ENCODE measurements around the gene EHD2.

DNA sequence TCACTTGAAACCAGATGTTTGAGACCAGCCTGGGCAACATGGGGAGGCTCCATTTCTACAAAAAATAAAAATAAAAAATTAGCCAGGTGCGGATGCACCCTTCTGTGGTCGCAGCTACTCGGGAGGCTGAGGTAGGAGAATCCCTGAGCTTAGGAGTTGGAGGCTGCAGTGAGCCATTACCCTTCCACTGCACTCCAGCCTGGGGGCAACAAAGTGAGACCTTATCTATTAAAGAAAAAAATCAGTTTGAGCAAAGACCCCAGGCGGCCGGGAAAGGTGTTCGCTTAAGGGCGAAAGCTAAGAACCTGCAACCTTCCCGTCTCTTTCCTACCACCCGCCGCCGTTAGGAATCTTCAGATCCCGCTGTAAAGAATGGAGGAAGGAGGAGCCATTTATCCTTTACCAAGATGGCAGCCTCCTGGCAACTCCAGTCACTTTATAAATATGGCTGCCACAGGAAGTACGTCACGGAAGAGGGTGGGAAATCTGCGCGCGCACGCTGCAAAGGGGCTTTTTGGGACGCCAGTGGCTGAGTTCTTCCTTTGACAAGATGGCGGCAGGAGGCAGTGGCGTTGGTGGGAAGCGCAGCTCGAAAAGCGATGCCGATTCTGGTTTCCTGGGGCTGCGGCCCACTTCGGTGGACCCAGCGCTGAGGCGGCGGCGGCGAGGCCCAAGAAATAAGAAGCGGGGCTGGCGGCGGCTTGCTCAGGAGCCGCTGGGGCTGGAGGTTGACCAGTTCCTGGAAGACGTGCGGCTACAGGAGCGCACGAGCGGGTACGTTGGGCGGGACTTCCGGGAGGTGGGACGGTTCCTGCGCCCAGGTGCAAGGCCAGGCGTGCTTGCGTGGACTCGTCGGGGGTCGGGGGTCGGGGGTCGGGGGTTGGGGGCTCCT is 32.0 kb downstream of the EHD2 start, which contains the start of gene NOP53:
- peak in 1 of 2 donors; percentile 78 for TF ChIP-seq POLR2A (IDR thresholded peaks at IDR 0.05)
- TF ChIP-seq, protein P1, sequence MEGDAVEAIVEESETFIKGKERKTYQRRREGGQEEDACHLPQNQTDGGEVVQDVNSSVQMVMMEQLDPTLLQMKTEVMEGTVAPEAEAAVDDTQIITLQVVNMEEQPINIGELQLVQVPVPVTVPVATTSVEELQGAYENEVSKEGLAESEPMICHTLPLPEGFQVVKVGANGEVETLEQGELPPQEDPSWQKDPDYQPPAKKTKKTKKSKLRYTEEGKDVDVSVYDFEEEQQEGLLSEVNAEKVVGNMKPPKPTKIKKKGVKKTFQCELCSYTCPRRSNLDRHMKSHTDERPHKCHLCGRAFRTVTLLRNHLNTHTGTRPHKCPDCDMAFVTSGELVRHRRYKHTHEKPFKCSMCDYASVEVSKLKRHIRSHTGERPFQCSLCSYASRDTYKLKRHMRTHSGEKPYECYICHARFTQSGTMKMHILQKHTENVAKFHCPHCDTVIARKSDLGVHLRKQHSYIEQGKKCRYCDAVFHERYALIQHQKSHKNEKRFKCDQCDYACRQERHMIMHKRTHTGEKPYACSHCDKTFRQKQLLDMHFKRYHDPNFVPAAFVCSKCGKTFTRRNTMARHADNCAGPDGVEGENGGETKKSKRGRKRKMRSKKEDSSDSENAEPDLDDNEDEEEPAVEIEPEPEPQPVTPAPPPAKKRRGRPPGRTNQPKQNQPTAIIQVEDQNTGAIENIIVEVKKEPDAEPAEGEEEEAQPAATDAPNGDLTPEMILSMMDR (IDR thresholded peaks at IDR 0.05), result no peak

Data from suprapubic skin (tissue), 3 donors.